CD4-positive, alpha-beta T cell treated with Interferon gamma for 1 hour (primary cell): ENCODE results near the gene C1QTNF2.
"Not testable (repeated sequence)": the region's sequence is repeated elsewhere in the genome, so short reads cannot be mapped to it uniquely, and the experiment has no call there.

Experiments
- DNase-seq: peaks from one replicate; pipeline ENCODE4 v3.0.0-alpha.2; 2020

The C1QTNF2 gene

DNA sequence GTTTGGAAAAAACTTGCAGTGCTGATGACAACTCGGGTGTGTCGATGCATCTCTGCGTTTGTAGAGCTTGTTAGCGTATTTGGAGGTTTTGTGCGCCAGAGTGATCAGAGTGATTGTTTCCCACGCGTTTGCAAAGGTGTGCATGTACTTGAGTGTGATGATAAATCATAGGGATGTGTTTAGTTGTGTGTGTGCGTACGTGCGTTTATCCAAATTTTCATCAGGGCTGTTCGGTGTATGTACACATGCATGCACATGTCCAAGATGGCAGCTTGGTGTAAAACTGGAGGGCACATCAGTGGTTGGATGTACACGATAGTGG lies 248 bp upstream of the C1QTNF2 start:
- no peak for DNase-seq

DNA sequence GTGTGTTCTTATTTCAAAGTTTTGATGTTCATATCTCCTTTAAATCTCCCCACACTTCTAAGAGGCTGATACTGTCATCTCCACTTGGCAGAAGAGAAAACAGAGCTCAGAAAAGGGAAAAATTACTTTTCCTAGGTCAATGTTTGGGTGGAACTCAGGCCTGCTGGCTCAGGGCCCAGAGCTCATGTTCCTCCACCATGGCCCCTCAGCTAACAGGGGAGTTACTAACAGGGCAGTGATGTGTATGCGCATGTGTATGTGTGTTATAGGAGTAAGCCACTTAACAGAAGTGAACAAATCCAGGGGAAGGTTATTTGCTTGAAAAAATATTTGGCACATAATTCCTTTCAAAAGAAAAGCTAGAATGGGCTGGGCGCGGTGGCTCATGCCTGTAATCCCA lies 2.5 kb downstream of the C1QTNF2 start:
- no peak for DNase-seq

DNA sequence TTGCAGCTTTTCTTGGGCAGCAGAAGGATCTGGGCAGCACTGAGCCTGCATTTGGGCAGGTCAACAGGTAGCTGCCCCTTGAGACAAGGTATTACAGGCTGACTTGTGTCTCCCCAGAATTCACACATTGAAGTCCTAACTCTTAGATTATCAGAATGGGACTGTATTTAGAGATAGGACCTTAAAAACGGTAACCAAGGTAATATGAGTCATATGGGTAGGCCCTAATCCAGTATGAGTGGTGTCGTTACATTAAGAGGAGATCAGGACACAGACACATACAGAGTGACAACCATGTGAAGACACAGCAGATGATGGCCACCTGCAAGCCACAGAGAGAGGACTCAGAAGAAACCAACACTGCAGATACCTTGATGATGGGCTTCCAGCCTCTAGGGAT lies 3.2 kb downstream of the C1QTNF2 start:
- DNase-seq, result no peak

DNA sequence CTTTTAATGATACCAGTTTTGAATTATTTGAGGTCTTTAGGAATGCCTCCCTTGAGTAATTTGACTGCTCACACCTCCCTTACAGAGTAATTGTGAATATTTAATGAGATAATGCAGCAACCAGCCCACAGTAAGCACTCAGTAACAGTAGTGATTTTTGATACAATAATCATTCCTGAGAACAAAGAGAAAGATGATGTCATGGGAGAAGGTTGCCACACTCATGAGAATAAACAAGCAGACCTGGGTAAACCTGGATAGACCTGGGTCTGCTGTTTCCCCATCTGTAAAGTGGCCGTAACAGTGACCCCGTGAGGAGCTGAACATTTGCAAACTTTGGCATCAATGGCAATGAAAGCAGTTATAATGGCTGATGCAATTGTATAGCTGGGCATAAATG lies 4.2 kb downstream of the C1QTNF2 start:
- no peak for DNase-seq

DNA sequence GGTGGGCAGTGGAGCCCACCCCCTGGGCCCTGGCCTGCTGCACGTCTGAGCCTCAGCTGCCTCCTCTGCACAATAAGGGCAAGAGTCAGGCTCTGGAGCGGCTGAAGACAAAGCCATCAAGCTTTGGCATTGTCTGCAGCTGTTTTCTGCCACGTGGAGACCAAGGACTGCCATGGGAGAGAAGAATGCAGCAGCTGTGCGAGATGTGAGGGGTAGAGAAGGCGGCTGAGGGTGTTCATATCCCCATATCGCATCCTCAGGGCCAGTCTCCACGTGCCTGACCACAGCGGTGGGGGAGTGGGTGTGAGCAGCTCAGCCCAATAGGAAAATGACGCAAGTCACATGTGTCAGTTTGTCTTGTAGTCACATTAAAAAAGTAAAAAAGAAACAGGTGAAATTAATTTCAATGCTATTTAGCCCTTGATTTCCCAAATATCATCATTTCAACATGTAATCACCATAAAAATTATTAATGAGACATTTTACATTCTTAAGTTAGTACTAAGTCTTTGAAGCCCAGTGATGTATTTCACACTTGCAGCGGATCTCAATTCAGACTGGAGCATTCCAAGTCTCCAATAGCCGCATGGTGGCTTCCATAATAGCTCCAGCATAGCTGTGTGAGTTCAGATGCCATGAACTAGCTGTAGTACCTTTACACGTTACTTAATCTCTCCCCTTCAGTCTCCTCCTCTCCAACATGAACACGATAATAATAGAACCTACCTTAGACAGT lies 6.6 kb downstream of the C1QTNF2 start:
- DNase-seq, result no peak

DNA sequence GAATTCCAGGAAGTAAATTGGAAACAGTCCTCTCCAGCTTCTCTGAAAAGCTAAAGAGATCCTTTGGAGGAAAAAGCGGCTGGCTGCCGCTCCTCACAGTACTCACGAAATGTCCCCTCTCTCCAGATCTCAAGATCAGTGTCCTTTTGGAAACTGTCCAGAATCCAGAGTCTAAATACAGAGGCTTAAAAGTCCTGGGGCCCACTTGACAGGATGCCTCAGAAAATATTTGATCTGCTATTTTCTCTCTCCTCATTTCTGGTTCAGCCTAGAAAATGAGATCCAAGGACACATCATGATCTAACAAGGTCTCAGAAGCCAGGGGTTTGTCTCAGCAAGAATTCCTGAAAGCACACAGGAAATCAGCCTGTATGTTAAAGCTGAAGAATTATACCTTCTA lies 7.2 kb downstream of the C1QTNF2 start:
- no peak for DNase-seq

DNA sequence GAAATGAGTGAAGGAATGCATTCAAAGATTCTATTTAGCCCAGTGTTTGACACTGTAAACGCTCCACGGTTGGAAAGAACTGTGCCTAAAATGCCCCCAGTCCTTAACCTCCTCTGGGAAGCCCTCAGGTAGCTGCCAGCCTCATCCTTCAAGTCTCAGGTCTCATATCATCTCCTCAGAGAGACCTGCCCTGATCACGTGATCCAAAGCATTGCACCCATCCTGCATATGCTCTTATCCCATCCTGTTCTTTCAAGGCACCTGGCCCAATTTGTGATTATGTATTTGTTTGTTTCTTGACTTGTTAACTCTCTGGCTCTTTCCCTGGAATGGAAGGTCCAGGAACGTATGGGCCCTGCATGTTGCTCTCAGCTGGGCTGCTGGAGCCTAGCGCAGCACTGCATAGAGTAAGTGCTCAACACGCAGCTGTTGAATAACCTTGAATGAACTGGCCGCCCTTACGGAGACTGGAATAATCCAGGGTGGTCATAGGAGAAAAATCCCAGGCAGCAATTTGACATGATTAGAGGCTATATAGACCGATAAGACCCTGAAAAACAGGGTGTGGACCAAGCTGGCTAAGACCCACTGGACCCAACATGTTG lies 8.7 kb downstream of the C1QTNF2 start:
- no peak for DNase-seq

DNA sequence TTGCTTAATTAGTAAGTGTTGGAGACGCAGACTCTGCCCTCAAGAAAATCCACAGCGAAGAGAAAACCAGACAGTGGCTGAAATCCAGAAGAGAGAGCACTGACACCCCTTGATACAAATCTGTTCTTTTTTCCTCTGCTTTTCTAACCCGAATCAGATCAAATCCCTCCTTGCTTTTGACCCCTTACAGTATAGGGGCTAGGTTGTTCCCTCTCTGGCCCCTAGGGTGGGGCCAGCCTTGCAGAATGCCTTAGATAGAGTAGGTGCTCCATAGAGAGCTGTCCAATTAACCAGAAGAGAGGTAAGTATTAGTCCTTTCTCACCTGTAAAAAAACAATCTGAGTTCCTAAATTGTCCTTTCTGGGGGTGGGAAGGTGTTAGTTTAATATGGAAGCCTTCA lies 10.1 kb downstream of the C1QTNF2 start:
- DNase-seq, result no peak

DNA sequence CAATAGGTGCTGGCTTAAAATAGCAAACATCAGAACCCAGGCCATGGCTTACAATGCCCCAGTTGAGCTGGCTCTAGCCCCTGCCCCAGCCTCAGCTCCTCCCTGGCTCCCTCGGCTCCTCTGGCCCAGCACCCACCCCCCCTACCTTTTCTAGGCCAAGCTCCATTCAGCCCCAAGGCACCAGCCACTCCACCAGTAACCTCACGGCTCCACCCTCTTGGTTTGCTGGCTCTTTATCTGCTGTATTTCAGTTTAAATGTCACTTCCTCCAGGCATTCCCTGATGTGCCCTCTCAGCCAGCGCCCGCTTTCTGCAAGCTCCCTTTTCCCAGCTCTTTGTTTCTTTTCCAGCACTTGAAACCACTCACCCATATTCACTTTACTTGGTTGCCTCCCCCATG lies 10.6 kb downstream of the C1QTNF2 start:
- DNase-seq, result no peak

DNA sequence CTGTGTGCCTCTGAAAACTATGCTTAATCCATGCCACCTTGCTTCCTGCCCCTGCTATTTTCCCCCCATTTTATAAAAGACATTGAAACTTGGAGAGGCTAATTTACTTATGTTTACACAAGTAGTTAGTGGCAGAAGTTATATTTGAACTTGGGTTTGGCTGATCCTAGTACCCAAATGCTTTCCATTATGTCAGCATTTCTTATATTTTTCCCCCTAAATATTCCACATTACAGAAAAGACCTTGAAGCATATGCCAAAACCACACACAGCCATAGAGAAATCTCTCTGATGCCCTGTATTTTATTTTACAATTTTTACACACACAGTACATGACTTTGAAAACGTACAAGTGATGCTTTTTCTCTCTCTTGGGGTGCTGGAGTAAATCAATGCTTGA lies 11.2 kb downstream of the C1QTNF2 start:
- DNase-seq, result no peak

DNA sequence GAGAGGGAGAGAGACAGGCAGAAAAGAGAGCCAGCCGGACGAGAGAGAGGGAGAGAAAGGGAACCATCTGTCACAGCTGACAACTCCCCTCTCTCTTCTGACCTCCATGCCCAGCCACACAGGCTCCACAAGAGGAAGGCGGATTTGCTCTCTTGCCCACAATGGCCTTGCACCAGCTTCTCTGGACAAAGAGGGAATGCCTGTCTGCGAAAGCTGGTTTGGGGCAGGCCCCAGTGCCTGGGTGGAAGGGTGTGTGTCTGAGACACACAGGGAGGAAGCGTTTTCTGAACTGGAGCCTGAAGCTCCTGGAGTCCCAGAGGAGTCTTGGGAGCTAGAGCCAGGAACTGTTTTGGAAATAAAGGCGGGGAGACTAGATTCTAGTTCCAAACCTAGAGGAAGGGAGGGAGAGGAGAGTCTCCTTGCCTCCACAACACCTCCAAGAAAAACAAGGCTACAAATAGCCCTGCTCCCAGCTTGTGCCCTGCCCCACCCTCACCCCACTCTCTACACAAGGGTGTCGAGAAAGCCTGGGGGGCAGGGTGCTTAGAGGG lies 12.5 kb downstream of the C1QTNF2 start:
- no peak for DNase-seq

DNA sequence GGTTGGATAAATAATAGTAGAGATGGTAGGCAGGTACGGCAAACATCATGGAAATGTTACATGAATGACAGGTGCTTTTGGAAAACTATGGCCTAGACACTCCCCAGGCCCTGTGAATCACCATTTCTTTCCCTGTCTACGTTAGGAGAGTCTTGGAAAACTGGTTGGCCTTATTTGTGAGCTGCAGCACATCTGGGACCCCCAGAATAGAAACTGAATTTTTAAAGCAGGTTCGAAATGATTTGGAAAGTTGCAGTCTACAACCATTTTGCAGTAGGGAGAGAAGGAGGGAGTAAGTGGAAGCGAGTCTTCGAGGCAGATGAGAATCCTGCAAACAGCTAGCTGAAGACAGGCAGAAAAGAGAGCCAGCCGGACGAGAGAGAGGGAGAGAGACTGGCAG lies 13.0 kb downstream of the C1QTNF2 start:
- DNase-seq, result no peak

DNA sequence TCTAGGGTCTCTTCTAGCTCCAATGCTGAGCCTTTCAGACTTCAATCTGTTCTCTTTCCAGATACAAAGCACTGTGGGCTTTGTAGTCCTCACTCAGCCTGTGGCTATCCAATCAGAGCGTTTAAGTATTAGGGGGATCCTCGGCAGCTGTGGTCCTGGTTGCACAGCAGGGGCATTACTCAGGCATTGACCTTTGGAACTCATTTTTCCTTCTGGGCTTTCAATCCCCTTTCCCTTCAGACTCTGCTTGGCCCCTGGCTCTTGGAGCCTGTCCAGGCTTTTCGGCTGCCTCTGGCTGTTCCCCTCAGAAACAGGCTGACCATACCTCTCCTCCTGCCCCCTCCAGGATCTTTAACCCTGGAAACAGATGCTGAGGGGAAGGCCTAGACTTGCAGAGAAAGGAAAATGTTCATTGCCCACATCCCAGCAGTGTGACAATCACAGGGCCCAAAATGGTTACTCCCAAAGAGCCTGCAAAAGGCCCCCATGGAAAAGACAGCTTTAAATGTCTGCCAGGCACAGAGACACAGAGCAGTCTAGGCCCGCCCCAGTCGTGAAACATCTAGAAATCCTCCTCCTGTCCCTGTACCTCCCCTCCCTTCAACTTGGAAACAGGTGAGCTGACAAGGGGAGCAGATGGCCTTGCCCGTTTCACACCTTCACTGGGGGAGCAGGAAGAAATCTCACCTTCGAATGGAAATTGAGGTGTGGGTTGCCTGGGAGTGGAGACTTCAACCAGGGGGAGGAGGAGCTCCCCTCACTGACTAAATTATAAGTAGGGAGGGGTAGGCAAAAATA lies 13.7 kb downstream of the C1QTNF2 start:
- DNase-seq, result no peak

DNA sequence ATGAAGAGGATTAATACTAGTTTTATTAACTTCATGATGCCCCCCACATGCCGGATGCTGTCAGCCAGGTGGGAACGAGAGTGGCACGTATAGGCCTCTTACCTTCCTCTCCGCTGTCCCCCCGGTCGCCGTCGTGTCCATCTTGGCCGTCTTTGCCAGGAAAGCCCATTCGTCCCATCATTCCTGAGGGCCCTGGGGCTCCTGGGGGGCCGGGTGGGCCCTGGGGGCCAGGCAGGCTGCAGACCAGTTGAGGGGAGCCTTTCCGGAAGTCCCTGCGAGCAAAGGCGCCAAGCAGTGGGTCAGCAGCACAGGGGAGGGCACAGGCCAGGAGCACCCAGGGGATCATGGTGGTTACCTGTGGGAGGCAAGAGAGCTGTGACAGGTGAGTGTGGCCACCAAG lies 15.8 kb downstream of the C1QTNF2 start:
- DNase-seq, result no peak

DNA sequence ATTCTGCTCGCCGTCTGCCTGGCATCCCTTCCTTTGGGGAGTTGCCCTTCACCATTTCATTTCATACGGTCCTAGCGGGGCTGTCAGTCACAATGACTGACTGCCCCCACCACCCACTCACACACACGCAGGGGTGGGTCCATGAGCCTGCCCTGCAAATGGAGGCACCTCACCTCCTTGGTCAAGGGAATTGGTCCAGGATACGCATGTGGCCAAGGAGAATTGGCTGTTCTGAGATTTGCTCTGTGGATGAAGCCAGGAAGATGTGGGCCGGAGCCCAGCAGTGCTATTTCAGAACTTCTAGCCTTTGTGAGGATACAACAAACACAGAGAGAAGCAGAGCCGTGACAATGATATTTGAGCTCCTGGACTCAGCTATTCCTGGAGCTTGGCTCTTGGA lies 17.0 kb downstream of the C1QTNF2 start:
- DNase-seq, result no peak

DNA sequence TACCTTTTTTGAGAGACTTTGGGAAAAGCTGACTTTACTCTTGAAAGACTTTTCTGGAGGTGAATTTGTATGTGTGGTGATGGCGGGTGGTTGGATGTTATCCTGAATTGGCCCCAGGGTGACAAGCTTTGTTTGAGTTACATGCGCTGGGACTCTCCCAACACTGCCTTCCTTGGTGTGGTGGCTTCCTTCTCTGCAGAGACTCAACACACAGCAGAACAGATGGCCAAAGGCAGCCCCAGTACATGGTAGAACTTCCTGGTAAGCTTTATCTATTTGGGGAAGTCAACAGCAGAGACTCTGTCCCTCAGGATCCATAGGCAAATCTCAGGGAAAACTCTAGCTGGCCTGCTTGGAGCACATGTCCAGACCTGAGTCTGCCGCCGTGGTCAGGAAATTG lies 18.1 kb downstream of the C1QTNF2 start:
- no peak for DNase-seq

DNA sequence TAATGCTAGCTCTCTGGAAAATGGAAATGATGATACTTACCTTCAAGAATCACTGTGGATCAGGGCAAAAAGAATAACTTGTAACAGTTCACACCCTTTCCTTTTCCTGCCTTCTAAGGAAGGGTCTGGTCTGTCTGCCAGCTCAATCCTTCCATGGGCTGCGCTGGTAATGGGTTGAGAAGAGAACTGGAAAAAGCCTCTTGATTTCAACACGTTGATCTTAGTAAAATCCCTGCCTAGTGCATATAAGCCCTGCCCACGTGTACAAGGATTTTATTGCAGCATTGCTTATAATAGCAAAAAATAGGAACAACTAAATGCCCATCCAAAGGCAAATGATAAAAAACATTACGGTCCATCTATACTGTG lies 20.5 kb downstream of the C1QTNF2 start:
- DNase-seq, result no peak

DNA sequence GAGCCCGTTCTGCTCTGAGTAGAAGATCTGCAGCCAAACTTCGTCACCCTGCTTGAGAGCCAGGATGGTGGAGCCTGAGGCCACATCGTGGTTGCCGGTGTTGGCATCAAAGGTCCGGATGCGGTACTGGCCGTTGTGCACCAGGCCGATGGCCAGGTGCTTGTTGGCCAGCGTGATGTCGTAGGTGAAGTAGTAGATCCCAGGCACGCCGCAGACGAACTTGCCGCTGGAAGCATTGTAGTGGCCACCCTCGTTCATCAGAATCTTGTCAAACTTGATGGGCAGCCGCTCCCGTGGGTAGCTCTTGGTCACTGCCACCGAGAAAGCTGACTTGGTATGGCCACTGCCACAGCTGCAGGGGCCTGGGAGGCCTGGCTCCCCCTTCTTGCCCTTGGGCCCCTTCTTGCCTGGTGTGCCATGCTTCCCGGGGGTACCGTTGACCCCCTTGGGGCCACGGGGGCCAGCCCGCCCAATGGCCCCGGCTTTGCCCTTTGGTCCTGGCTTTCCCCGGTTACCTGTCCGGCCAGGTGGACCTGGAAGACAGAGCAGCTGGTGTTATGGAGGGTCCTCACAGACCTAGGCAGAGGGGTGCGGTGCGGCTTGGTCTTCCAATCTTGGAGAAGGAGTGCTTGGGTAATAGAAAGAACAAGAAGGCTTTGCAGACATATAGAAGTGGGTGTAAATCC lies 21.0 kb downstream of the C1QTNF2 start:
- no peak for DNase-seq

DNA sequence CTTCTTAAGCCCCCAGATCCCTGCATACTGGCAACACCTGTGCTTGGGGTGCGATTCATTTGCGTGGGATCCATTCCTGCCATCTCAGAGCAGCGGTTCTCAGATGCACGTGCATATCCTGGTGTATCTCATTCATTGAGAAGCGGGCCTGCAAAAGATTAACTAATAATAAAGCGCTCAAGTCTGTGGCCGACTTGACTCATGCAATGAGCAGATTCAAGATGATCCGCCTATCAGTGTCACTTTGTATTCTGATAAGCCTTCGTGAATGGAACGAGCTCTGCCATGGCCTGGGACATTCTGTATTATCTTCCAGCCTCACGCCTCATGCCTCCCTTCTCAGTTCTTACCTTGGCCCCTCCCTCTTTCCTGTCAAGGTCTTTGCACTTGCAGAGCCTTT lies 22.3 kb downstream of the C1QTNF2 start:
- no peak for DNase-seq

DNA sequence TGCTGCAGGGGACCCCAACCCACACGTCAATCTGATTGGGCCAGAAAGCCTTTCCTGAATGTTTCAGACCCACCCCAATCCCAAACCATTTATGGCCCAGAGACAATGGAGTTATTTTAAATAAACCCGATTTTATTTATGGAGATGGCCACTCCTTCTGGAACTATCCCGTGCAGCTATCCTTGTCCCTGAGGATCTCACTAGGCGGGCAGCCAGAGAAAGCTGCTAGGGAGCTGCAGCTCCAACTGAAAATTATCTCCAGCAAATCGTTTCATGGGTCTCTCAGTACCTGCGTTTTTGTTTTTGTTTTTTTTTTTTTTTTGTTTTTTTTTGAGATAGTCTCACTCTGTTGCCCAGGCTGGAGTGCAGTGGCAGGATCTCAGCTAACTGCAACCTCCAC lies 23.0 kb downstream of the C1QTNF2 start:
- no peak for DNase-seq

DNA sequence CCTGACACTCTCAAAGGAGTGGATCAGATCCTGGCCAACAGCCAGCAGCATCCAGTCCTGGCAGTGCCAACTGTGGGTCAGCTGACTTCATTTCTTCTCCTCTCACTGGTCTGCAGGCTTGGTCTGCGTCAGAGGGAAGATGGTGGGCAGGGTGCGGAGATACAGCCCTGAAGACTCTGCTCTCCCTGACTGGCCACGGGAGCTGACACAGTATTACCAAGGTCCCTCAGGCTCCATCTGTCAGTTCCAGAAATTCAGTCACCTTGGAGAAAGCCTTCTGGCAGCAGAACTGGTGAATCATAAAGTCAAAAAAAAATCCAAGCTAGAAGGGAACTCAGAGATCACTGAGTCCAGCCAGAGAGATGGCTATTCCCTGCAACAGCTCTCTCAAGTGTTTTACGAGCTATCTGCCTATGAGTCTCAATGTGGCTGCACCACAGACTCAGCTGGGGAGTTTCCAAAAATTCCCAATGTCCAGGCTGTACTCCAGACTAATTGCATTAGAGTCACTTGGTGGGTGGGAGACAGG lies 27.9 kb downstream of the C1QTNF2 start:
- DNase-seq, result no peak

DNA sequence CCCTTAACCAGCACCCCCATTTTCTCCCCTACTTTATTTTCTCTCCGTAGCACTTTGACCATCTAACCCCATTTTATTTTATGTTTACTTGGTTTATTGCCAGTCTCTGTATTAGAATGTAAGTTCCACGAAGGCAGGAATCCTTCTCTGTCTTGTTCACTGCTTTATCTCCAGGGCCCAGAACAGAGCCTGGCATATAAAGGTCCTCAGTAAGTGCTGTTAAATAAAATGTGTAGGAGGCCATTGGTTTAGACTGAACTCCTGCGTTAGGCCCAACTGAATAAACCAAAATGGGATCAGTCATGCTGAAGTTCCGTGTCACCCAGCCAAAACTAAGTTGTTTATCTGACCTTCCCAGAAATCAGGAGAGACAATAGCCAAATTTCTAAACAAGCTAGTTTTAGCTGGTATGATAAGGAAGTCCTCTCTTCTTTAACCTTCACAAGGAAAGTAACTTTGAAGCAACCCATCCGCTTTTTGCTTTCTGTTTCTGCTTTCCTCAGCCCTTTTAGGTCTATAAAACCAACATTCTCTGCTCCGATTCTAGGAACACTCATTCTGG lies 29.0 kb downstream of the C1QTNF2 start:
- no peak for DNase-seq

DNA sequence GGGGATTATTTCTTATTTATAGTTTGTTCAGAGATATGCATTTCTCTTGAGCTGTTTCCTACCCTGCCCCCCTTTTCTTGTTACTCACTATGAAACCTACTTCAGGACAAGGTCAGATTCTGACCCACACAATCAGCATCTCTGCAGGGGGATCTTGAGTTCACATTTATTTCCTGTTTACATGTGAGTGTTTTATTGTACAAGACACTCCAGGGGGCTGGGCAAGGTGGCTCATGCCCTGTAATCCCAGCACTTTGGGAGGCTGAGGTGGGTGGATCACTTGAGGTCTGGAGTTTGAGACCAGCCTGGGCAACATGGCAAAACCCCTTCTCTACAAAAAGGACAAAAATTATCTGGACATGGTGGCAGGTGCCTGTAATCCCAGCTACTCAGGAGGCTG lies 29.9 kb downstream of the C1QTNF2 start:
- not testable (repeated sequence) for DNase-seq
